Mesenchymal stem cell (in vitro differentiated cells and primary cell): ENCODE data around the gene ADAMTSL3.

Source experiments
- DNase-seq: peaks from one replicate; pipeline ENCODE4 v3.0.0-alpha.2; 2013
- H2AFZ ChIP-seq: one replicate; pipeline ENCODE4 v1.6.1; 2013; ENCODE audit warnings: low read depth, mild to moderate bottlenecking, control low read depth, inconsistent platforms, low read length, moderate library complexity
- H2AK5ac ChIP-seq: 2 replicates; pipeline ENCODE4 v1.6.1; 2013; ENCODE audit warnings: low read length, moderate library complexity, mild to moderate bottlenecking, inconsistent platforms; ENCODE audit not compliant: severe bottlenecking
- H2BK120ac ChIP-seq: one replicate; pipeline ENCODE4 v1.6.1; 2013; ENCODE audit warnings: low read depth, mild to moderate bottlenecking, inconsistent platforms, low read length, moderate library complexity
- H2BK12ac ChIP-seq, 2 experiments: one replicate each; pipeline ENCODE4 v1.6.1; 2013; ENCODE audit warnings: inconsistent platforms in 2 of 2, low read length in 2 of 2, mild to moderate bottlenecking in 2 of 2, moderate library complexity in 2 of 2, control low read depth in 1 of 2
- H2BK15ac ChIP-seq: one replicate; pipeline ENCODE4 v1.6.1; 2013; ENCODE audit warnings: mild to moderate bottlenecking, low read depth, inconsistent platforms; ENCODE audit not compliant: poor library complexity, severe bottlenecking
- H2BK5ac ChIP-seq: 2 replicates; pipeline ENCODE4 v1.6.1; 2013; ENCODE audit warnings: low read depth, mild to moderate bottlenecking, low read length, control low read depth, inconsistent platforms; ENCODE audit not compliant: poor library complexity, severe bottlenecking
- H3K14ac ChIP-seq, 2 experiments: one replicate each; pipeline ENCODE4 v1.6.1; 2013; ENCODE audit warnings: inconsistent platforms in 2 of 2, low read length in 2 of 2, control low read depth in 1 of 2, mild to moderate bottlenecking in 1 of 2, moderate library complexity in 1 of 2
- H3K18ac ChIP-seq, 2 experiments: one replicate each; pipeline ENCODE4 v1.6.1; 2013; ENCODE audit warnings: inconsistent platforms in 2 of 2, low read length in 2 of 2, control low read depth in 1 of 2, low read depth in 1 of 2, mild to moderate bottlenecking in 1 of 2
- H3K23ac ChIP-seq, 2 experiments: one replicate each; pipeline ENCODE4 v1.6.1; 2013; ENCODE audit warnings: inconsistent platforms in 2 of 2, low read length in 2 of 2, mild to moderate bottlenecking in 2 of 2, moderate library complexity in 2 of 2, control low read depth in 1 of 2
- H3K27ac ChIP-seq: 2 replicates; pipeline ENCODE4 v1.5.1; 2013; ENCODE audit warnings: mild to moderate bottlenecking, moderate library complexity, low read length, control low read depth, inconsistent platforms; ENCODE audit not compliant: poor library complexity, severe bottlenecking
- H3K27me3 ChIP-seq, 2 experiments: 2 replicates each; pipeline versions ENCODE4 v1.6.1 to v1.7.0; 2013; ENCODE audit warnings: low read length in 2 of 2, mild to moderate bottlenecking in 2 of 2, moderate library complexity in 2 of 2, control low read depth in 1 of 2, inconsistent platforms in 1 of 2; ENCODE audit not compliant: control insufficient read depth in 1 of 2, insufficient read depth in 1 of 2
- H3K36me3 ChIP-seq, 2 experiments: 2 replicates each; pipeline versions ENCODE4 v1.6.1 to v1.7.0; 2013; ENCODE audit warnings: low read length in 2 of 2, control low read depth in 1 of 2, inconsistent platforms in 1 of 2, low read depth in 1 of 2, mild to moderate bottlenecking in 1 of 2; ENCODE audit not compliant: insufficient read depth in 2 of 2, control insufficient read depth in 1 of 2
- H3K4ac ChIP-seq, 2 experiments: one replicate each; pipeline ENCODE4 v1.6.1; 2013; ENCODE audit warnings: inconsistent platforms in 2 of 2, low read length in 2 of 2, mild to moderate bottlenecking in 2 of 2, moderate library complexity in 2 of 2, control low read depth in 1 of 2, low read depth in 1 of 2
- H3K4me1 ChIP-seq: 2 replicates; pipeline ENCODE4 v1.6.1; 2013; ENCODE audit warnings: low read depth, low read length, control low read depth; ENCODE audit not compliant: control insufficient read depth, insufficient read depth
- H3K4me2 ChIP-seq: 2 replicates; pipeline ENCODE4 v1.6.1; 2013; ENCODE audit warnings: low read length, mild to moderate bottlenecking, inconsistent platforms; ENCODE audit not compliant: poor library complexity, severe bottlenecking
- H3K4me3 ChIP-seq, 2 experiments: 2 replicates each; pipeline versions ENCODE4 v1.5.1 to v1.7.0; 2013; ENCODE audit warnings: low read length in 2 of 2, mild to moderate bottlenecking in 2 of 2, control low read depth in 1 of 2, low read depth in 1 of 2; ENCODE audit not compliant: insufficient read depth in 1 of 2
- H3K79me1 ChIP-seq: replicated peaks from 2 replicates; pipeline ENCODE4 v1.6.1; 2013; ENCODE audit warnings: mild to moderate bottlenecking, control low read depth, low read length, inconsistent platforms; ENCODE audit not compliant: poor library complexity, severe bottlenecking
- H3K9ac ChIP-seq: 2 replicates; pipeline ENCODE4 v1.7.0; 2013; ENCODE audit warnings: mild to moderate bottlenecking, low read length, moderate library complexity
- H3K9me3 ChIP-seq: 2 replicates; pipeline ENCODE4 v1.7.0; 2013; ENCODE audit warnings: mild to moderate bottlenecking, low read length; ENCODE audit not compliant: control insufficient read depth
- H4K8ac ChIP-seq: one replicate; pipeline ENCODE4 v1.6.1; 2013; ENCODE audit warnings: inconsistent platforms, mild to moderate bottlenecking, low read length, moderate library complexity
- H4K91ac ChIP-seq: one replicate; pipeline ENCODE4 v1.6.1; 2013; ENCODE audit warnings: mild to moderate bottlenecking, low read length, inconsistent platforms
- WGBS: methylation state at CpG from one replicate; pipeline ENCODE4 v1.1.7; 2013; ENCODE audit warnings: mixed read lengths; 5-methylcytosine and 5-hydroxymethylcytosine counted together

ADAMTSL3 gene

DNA sequence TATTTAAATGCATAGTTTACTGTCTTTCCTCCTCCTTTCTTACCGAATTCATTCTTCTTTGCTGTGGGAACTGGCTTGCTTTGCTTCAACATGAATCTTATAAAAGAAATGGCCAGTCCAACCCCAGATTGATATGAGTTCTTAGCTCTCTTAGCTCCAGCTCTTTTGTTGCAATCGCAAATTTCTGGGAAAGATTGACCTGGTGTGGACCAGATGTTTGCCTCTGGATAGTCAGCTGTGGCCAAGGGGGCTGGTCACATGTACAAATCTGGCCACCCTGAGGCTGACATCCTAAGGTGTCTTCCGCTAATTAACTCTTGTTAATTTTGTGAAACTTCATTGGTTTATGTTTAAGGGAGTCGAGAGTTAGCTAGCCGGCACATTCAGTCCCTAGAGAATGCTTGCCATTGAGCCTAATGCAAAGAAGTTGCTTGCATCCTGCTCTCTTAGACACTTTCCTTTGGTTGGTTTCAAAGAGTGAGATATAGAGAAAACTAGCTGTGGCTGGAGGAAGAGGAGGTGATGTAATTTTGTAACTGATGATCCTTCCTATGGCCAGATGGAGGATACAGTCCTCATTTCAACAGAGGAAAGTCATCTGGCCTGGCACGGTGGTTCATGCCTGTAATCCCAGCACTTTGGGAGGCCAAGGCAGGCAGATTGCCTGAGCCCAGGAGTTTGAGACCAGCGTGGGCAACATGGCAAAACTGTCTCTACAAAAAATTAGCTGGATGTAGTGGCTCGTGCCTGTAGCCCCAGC, 162.4 kb downstream of the ADAMTSL3 start:
- Histone ChIP-seq H4K8ac (no peak overlapping the region), H3K36me3 (no peaks in the 10 kb centered on the region), H3K9me3 (no peaks in the 10 kb centered on the region), H3K23ac (no peak overlapping the region), H3K27ac (no peak overlapping the region), H2BK120ac (no peak overlapping the region), H3K4ac (no peak overlapping the region), H3K9ac (no peak overlapping the region), H4K91ac (no peak overlapping the region), H3K14ac (no peak overlapping the region), H3K27me3 (no peaks in the 10 kb centered on the region), H2BK5ac (no peak overlapping the region), H3K79me1 (no peaks in the 10 kb centered on the region), H2AK5ac (no peak overlapping the region), H3K4me2 (no peak overlapping the region), H3K18ac (no peak overlapping the region), H2BK12ac (no peak overlapping the region), H3K4me1 (no peaks in the 10 kb centered on the region), H2AFZ (no peak overlapping the region), H2BK15ac (no peak overlapping the region), H3K4me3 (no peak overlapping the region)
- DNase-seq: no peak
- 75% methylated on average over 8 of the region's 8 CpGs for WGBS

DNA sequence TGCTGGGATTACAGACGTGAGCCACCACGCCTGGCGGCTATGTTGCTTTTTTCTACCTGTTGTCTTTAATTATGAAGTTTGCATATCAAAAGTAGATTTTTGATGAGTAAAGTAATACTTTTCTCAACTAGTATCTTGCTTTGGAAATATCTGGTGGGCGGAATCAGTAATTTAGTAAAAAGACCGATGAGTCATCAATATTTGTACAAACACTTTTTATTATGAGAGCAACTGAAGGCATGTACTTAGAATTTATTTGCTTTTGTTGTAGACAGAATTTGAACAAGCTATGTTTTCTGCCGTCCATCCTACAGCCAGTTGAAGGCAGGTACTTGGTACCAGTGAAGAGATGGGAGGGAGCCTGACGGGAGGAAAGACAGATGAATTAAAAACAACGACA, 164.7 kb downstream of the ADAMTSL3 start:
- no peaks in the 10 kb centered on the region for H3K4me1 ChIP-seq
- DNase-seq: no peak

DNA sequence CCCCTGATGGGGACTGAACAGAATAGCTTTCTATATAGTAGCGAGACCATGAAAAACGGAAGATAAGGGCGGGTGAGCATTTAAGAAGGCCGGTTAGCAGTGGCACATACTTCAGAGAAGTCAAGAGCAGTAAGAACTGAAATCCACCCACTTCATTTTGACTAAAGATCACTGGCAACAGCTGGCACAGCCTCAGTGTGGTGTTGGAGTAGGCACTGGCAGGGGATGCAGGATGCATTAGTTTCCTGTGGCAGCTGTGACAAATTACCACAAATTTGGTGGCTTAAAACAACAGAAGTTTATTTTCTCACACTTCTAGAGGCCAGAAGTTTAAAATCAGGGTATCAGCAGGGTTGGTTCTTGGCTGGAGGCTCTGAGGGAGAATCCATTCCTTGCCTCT, 176.5 kb downstream of the ADAMTSL3 start:
- Histone ChIP-seq H3K9me3 (no peaks in the 10 kb centered on the region), H3K4me3 (no peak overlapping the region), H2AK5ac (no peak overlapping the region), H3K9ac (no peak overlapping the region), H3K18ac (no peak overlapping the region), H2BK5ac (no peak overlapping the region), H3K4ac (no peak overlapping the region), H3K36me3 (no peaks in the 10 kb centered on the region), H4K91ac (no peak overlapping the region), H3K14ac (no peak overlapping the region), H3K79me1 (no peaks in the 10 kb centered on the region), H3K27ac (no peak overlapping the region), H3K27me3 (peaks cover 0 to 4% of the 10 kb centered on the region in 2 experiments), H3K4me1 (no peaks in the 10 kb centered on the region), H3K23ac (no peak overlapping the region), H3K4me2 (no peak overlapping the region), H2BK12ac (no peak overlapping the region), H2AFZ (no peak overlapping the region), H2BK120ac (no peak overlapping the region), H2BK15ac (no peak overlapping the region), H4K8ac (no peak overlapping the region)
- no peak for DNase-seq
- WGBS: 69% methylated on average over 4 of the region's 4 CpGs

More for the DNA sequence above, 164.7 kb downstream of the ADAMTSL3 start:
- Histone ChIP-seq H3K4ac (no peak overlapping the region), H3K36me3 (no peaks in the 10 kb centered on the region), H3K9ac (no peak overlapping the region), H2BK12ac (no peak overlapping the region), H3K79me1 (no peaks in the 10 kb centered on the region), H3K9me3 (no peaks in the 10 kb centered on the region), H3K27ac (no peak overlapping the region), H2BK120ac (no peak overlapping the region), H4K91ac (no peak overlapping the region), H3K4me2 (no peak overlapping the region), H3K23ac (no peak overlapping the region), H3K18ac (no peak overlapping the region), H2BK15ac (no peak overlapping the region), H3K4me3 (no peak overlapping the region), H2AFZ (no peak overlapping the region), H3K27me3 (no peaks in the 10 kb centered on the region), H3K14ac (no peak overlapping the region), H2AK5ac (no peak overlapping the region), H4K8ac (no peak overlapping the region), H2BK5ac (no peak overlapping the region)
- WGBS: 85% methylated on average over 6 of the region's 8 CpGs

DNA sequence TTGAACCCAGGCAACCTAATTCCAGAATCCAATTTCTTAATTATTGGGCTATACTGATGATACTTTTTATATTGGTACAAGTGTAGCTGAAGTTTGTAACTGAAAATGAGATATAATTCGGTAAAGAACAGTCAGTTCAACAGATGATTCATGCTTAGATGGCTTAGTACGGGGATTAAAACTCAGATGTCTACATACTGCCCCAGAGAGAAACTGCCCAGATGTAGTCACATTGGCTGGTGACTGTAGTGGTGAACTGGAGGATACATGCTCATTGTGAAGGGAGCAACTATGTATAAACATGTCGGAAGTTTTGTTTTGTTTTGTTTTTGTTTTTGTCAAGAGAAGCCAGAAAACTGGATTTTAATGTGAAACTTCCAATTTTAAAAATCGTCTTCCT, 179.6 kb downstream of the ADAMTSL3 start:
- no peak overlapping the region for H3K14ac ChIP-seq
- H4K8ac ChIP-seq: no peak overlapping the region
- no peak for DNase-seq
- 87% methylated on average over 3 of the region's 4 CpGs for WGBS
- H3K27me3 ChIP-seq: peaks cover 0 to 4% of the 10 kb centered on the region in 2 experiments
- no peak overlapping the region for H2AFZ ChIP-seq
- no peak overlapping the region for H3K18ac ChIP-seq
- no peaks in the 10 kb centered on the region for H3K79me1 ChIP-seq
- H3K36me3 ChIP-seq: no peaks in the 10 kb centered on the region
- no peak overlapping the region for H3K9ac ChIP-seq
- H3K23ac ChIP-seq: no peak overlapping the region
- H4K91ac ChIP-seq: no peak overlapping the region
- H2BK12ac ChIP-seq: no peak overlapping the region
- no peak overlapping the region for H2BK15ac ChIP-seq
- no peak overlapping the region for H2BK120ac ChIP-seq
- H2BK5ac ChIP-seq: no peak overlapping the region
- H3K4me1 ChIP-seq: peaks cover 2% of the 10 kb centered on the region
- H3K9me3 ChIP-seq: no peaks in the 10 kb centered on the region
- H3K4ac ChIP-seq: no peak overlapping the region
- H3K4me2 ChIP-seq: no peak overlapping the region
- no peak overlapping the region for H2AK5ac ChIP-seq
- H3K4me3 ChIP-seq: no peak overlapping the region
- no peak overlapping the region for H3K27ac ChIP-seq
